GM12872 (cell line): ENCODE measurements around the gene CDHR2.

ENCODE experiments used
- CTCF ChIP-seq: IDR thresholded peaks from 3 replicates; pipeline ENCODE4 v1.5.1; 2011; ENCODE audit warnings: low read depth, mild to moderate bottlenecking, low read length, moderate library complexity; ENCODE audit not compliant: insufficient read depth

CDHR2 gene

GRCh38 chr5:176548967-176549444 is at the start of gene CDHR2:
Gene CDHR2 (plus strand): TSS chr5:176549342. CDS start chr5:176565353, 16,011 bp downstream.
- TF ChIP-seq CTCF: no peak

GRCh38 chr5:176500511-176500910 is 48.6 kb upstream of the CDHR2 start:
- TF ChIP-seq CTCF: no peak

- TF ChIP-seq CTCF: no peak
Measured at GRCh38 chr5:176501333-176501732, 47.8 kb upstream of the CDHR2 start.

GRCh38 chr5:176503496-176503895 is 45.6 kb upstream of the CDHR2 start:
- TF ChIP-seq CTCF: no peak

GRCh38 chr5:176507911-176508310 is 41.2 kb upstream of the CDHR2 start:
- no peak for TF ChIP-seq CTCF

GRCh38 chr5:176508603-176509002 is 40.5 kb upstream of the CDHR2 start:
- no peak for TF ChIP-seq CTCF

GRCh38 chr5:176513788-176514187 is 35.4 kb upstream of the CDHR2 start:
- TF ChIP-seq CTCF: no peak
